HepG2 (cell line): ENCODE data around the gene PSMA7. TPM values are rescaled to one million over a fixed set of nuclear protein-coding genes. Genes with fewer than 3 reads are reported as not detected.

ENCODE experiments used
- ARNT2 ChIP-seq: sonication (generic); formaldehyde crosslinking; IDR thresholded peaks from 2 replicates; pipeline ENCODE4 v1.8.0; 2022; ENCODE audit warnings: mild to moderate bottlenecking, low read depth, missing genetic modification reagents, moderate library complexity
- ATAD3A ChIP-seq: sonication (generic); formaldehyde crosslinking; IDR thresholded peaks from 2 replicates; pipeline ENCODE4 v1.4.0; 2020; ENCODE audit warnings: missing genetic modification reagents
- ATF3 ChIP-seq: sonication (generic); formaldehyde crosslinking; IDR thresholded peaks from 2 replicates; pipeline ENCODE4 v1.4.0; 2020; ENCODE audit warnings: missing genetic modification reagents
- CC2D1A ChIP-seq: sonication (generic); formaldehyde crosslinking; IDR thresholded peaks from 2 replicates; pipeline ENCODE4 v1.8.1; 2023; ENCODE audit warnings: mild to moderate bottlenecking, missing genetic modification reagents
- ELF3 ChIP-seq: IDR thresholded peaks from 2 replicates; pipeline ENCODE4 v1.6.1; 2016; ENCODE audit warnings: missing genetic modification reagents, missing compliant biosample characterization
- ETS1 ChIP-seq: sonication (generic); formaldehyde crosslinking; IDR thresholded peaks from 2 replicates; pipeline ENCODE4 v1.4.0; 2020; ENCODE audit warnings: missing genetic modification reagents
- MTF2 ChIP-seq: sonication (generic); formaldehyde crosslinking; IDR thresholded peaks from 2 replicates; pipeline ENCODE4 v1.5.0; 2020; ENCODE audit warnings: missing genetic modification reagents, borderline replicate concordance
- MYNN ChIP-seq: sonication (generic); formaldehyde crosslinking; IDR thresholded peaks from 2 replicates; pipeline ENCODE4 v1.4.0; 2020; ENCODE audit warnings: mild to moderate bottlenecking, low read depth, missing genetic modification reagents
- NFATC3 ChIP-seq: sonication (generic); formaldehyde crosslinking; IDR thresholded peaks from 2 replicates; pipeline ENCODE4 v1.5.1; 2020; ENCODE audit warnings: mild to moderate bottlenecking, missing genetic modification reagents
- NPAS2 ChIP-seq: sonication (generic); formaldehyde crosslinking; IDR thresholded peaks from 2 replicates; pipeline ENCODE4 v1.8.0; 2022; ENCODE audit warnings: mild to moderate bottlenecking, missing genetic modification reagents, borderline replicate concordance
- NR2F2 ChIP-seq: IDR thresholded peaks from 2 replicates; pipeline ENCODE4 v1.6.1; 2012; ENCODE audit warnings: low read depth, inconsistent platforms, borderline replicate concordance
- PHF8 ChIP-seq: sonication (generic); formaldehyde crosslinking; IDR thresholded peaks from 2 replicates; pipeline ENCODE4 v1.5.0; 2020; ENCODE audit warnings: missing genetic modification reagents
- POLR2AphosphoS2 ChIP-seq: IDR thresholded peaks from 2 replicates; pipeline ENCODE4 v1.6.1; 2011; ENCODE audit warnings: low read depth, low read length, improper control_type of control experiment
- SNAPC2 ChIP-seq: sonication (generic); formaldehyde crosslinking; IDR thresholded peaks from 2 replicates; pipeline ENCODE4 v1.8.1; 2022; ENCODE audit warnings: mild to moderate bottlenecking, missing genetic modification reagents
- SP1 ChIP-seq, 2 experiments: fragments of 450-650 bp in 1 of 2; sonication (generic) in 1 of 2; formaldehyde crosslinking in 1 of 2; IDR thresholded peaks; 2 replicates each; pipeline versions ENCODE4 v1.4.0 to v1.6.1; 2016 to 2020; ENCODE audit warnings: missing genetic modification reagents in 1 of 2
- TCF7L2 ChIP-seq: IDR thresholded peaks from 2 replicates; pipeline ENCODE4 v1.6.1; 2011; ENCODE audit warnings: mild to moderate bottlenecking, low read depth, low read length, moderate library complexity
- TEAD3 ChIP-seq: optimal IDR thresholded peaks from 2 replicates; pipeline ENCODE3; 2016; ENCODE audit warnings: borderline replicate concordance
- TFE3 ChIP-seq: IDR thresholded peaks from 2 replicates; pipeline ENCODE4 v1.6.1; 2016
- ZNF264 ChIP-seq: sonication (generic); formaldehyde crosslinking; IDR thresholded peaks from 2 replicates; pipeline ENCODE4 v1.4.0; 2020; ENCODE audit warnings: missing genetic modification reagents
- ZNF44 ChIP-seq: sonication (generic); formaldehyde crosslinking; IDR thresholded peaks from 2 replicates; pipeline ENCODE4 v1.5.1; 2020; ENCODE audit warnings: mild to moderate bottlenecking, missing genetic modification reagents
- ZNF550 ChIP-seq: sonication (generic); formaldehyde crosslinking; IDR thresholded peaks from 2 replicates; pipeline ENCODE4 v1.4.0; 2020; ENCODE audit warnings: mild to moderate bottlenecking, missing genetic modification reagents, borderline replicate concordance
- ZNF563 ChIP-seq: sonication (generic); formaldehyde crosslinking; IDR thresholded peaks from 2 replicates; pipeline ENCODE4 v1.8.0; 2022; ENCODE audit warnings: mild to moderate bottlenecking, moderate library complexity, missing genetic modification reagents
- ZNF746 ChIP-seq: sonication (generic); formaldehyde crosslinking; IDR thresholded peaks from 2 replicates; pipeline ENCODE4 v1.8.0; 2022; ENCODE audit warnings: mild to moderate bottlenecking, missing genetic modification reagents
- polyA plus RNA-seq, 8 experiments: library from polyadenylated mRNA; depleted of rRNA in 3 of 8; stranded (reverse) in 7 of 8; unstranded in 1 of 8; fragments of >200 nt; fragmentation: Illumina TruSeq in 4 of 8; extraction: Trizol in 4 of 8; gene quantifications; 2 replicates each; pipeline versions ENCODE4 v1.2.1 to v1.2.3, GENCODE V29; 2011 to 2016; ENCODE audit warnings: low read depth in 4 of 8, missing spikeins in 1 of 8, mixed read lengths in 1 of 8; ENCODE audit not compliant: insufficient read depth in 1 of 8
- total RNA-seq, 5 experiments: library from RNA; depleted of rRNA; stranded (reverse); fragments of >200 nt; fragmentation: Illumina TruSeq; extraction: Trizol; gene quantifications; 2 replicates each; pipeline ENCODE4 v1.2.3, GENCODE V29; 2016; ENCODE audit warnings: low read depth in 1 of 5
- TF ChIP-seq, protein P1 (sequence below): IDR thresholded peaks from 2 replicates; pipeline ENCODE4 v1.6.1; 2016; ENCODE audit warnings: missing compliant biosample characterization, missing genetic modification reagents, borderline replicate concordance
- TF ChIP-seq, protein P2 (sequence below): sonication (generic); formaldehyde crosslinking; IDR thresholded peaks from 2 replicates; pipeline ENCODE4 v1.8.1; 2023; ENCODE audit warnings: mild to moderate bottlenecking, missing genetic modification reagents, borderline replicate concordance

PSMA7 gene
- total and polyA plus RNA-seq, 2 of the 13 experiments (the other 11 are each of a cell fraction or from before 2014, with no cell fraction given) = 531 to 631 TPM

GRCh38 chr20:62143957-62144825 lies 997 bp upstream of the PSMA7 start (continued):
- TF ChIP-seq, protein P1, sequence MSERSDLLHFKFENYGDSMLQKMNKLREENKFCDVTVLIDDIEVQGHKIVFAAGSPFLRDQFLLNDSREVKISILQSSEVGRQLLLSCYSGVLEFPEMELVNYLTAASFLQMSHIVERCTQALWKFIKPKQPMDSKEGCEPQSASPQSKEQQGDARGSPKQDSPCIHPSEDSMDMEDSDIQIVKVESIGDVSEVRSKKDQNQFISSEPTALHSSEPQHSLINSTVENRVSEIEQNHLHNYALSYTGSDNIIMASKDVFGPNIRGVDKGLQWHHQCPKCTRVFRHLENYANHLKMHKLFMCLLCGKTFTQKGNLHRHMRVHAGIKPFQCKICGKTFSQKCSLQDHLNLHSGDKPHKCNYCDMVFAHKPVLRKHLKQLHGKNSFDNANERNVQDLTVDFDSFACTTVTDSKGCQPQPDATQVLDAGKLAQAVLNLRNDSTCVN = peak; percentile 51; the same call in 1 of the 2 replicates
- no peak for TF ChIP-seq ATF3 (CRISPR knock-in tag)
- TF ChIP-seq ZNF563 = peak; percentile 79
- TF ChIP-seq SNAPC2 (CRISPR knock-in tag) = no peak
- TF ChIP-seq NFATC3 (CRISPR knock-in tag) = no peak
- peak; percentile 53; the same call in 1 of the 2 replicates for TF ChIP-seq TFE3 (CRISPR knock-in tag)
- no peak for TF ChIP-seq MYNN (CRISPR knock-in tag)
- no peak for TF ChIP-seq ATAD3A (CRISPR knock-in tag)
- no peak for TF ChIP-seq TCF7L2
- TF ChIP-seq MTF2 (CRISPR knock-in tag) = no peak
- TF ChIP-seq ZNF264 (CRISPR knock-in tag) = 0 out of 2 replicates have a peak, but pooled peaks have one; percentile 20
- no peak for TF ChIP-seq POLR2AphosphoS2
- no peak for TF ChIP-seq CC2D1A (CRISPR knock-in tag)
- TF ChIP-seq NR2F2 = no peak
- TF ChIP-seq TEAD3 = no peak
- TF ChIP-seq ZNF550 (CRISPR knock-in tag) = no peak
- peak; percentile 56 for TF ChIP-seq PHF8
- 0 out of 2 replicates have a peak, but pooled peaks have one; percentile 7 for TF ChIP-seq ZNF44 (CRISPR knock-in tag)
- TF ChIP-seq SP1 (IDR thresholded peaks at IDR 0.05) = no peak
- TF ChIP-seq SP1 (CRISPR knock-in tag; IDR thresholded peaks at IDR 0.05) = peak; percentile 57; the same call in 1 of the 2 replicates
- TF ChIP-seq, protein P2, sequence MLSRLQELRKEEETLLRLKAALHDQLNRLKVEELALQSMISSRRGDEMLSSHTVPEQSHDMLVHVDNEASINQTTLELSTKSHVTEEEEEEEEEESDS = no peak
- 0 out of 2 replicates have a peak, but pooled peaks have one; percentile 33 for TF ChIP-seq ELF3 (CRISPR knock-in tag)
- no peak for TF ChIP-seq NPAS2 (CRISPR knock-in tag)
- TF ChIP-seq ARNT2 = peak; percentile 32; the same call in 1 of the 2 replicates
- no peak for TF ChIP-seq ZNF746 (CRISPR knock-in tag)
- TF ChIP-seq ETS1 (CRISPR knock-in tag) = no peak
